Right hindlimb (tissue), 1 donor: ENCODE results near the gene KANK2.

ENCODE experiments used
- DNase-seq: peaks from one replicate; pipeline ENCODE4 v3.0.0-alpha.2; 2018

The KANK2 gene

GRCh38 chr19:11225172-11225571 is 27.8 kb upstream of the KANK2 start:
- DNase-seq: no peak

- no peak for DNase-seq
Observed at GRCh38 chr19:11224429-11224828, 27.1 kb upstream of the KANK2 start.

GRCh38 chr19:11223200-11223599 is 25.9 kb upstream of the KANK2 start:
- DNase-seq: no peak

GRCh38 chr19:11221082-11221598 is 23.8 kb upstream of the KANK2 start:
- no peak for DNase-seq

GRCh38 chr19:11214387-11214786 is 17.0 kb upstream of the KANK2 start:
- DNase-seq: no peak

GRCh38 chr19:11210656-11210928 is 13.2 kb upstream of the KANK2 start:
- DNase-seq: no peak

- DNase-seq: no peak
Observed at GRCh38 chr19:11209839-11210655, 12.7 kb upstream of the KANK2 start.

- no peak for DNase-seq
Observed at GRCh38 chr19:11208561-11209471, 11.5 kb upstream of the KANK2 start.

GRCh38 chr19:11205939-11206570 is 8.7 kb upstream of the KANK2 start:
- no peak for DNase-seq

- DNase-seq: no peak
Observed at GRCh38 chr19:11204943-11205349, 7.6 kb upstream of the KANK2 start.

- no peak for DNase-seq
Observed at GRCh38 chr19:11204076-11204602, 6.8 kb upstream of the KANK2 start.

GRCh38 chr19:11203194-11204075 is 6.1 kb upstream of the KANK2 start:
- DNase-seq: peak; percentile 73

- DNase-seq: no peak
Observed at GRCh38 chr19:11202488-11203193, 5.3 kb upstream of the KANK2 start.

- no peak for DNase-seq
Observed at GRCh38 chr19:11201791-11202190, 4.4 kb upstream of the KANK2 start.

- DNase-seq: no peak
Observed at GRCh38 chr19:11200931-11201330, 3.6 kb upstream of the KANK2 start.

GRCh38 chr19:11200015-11200574 is 2.8 kb upstream of the KANK2 start:
- no peak for DNase-seq

GRCh38 chr19:11199517-11199916 is 2.2 kb upstream of the KANK2 start:
- DNase-seq: no peak

GRCh38 chr19:11198769-11199424 is 1.6 kb upstream of the KANK2 start:
- DNase-seq: no peak

GRCh38 chr19:11198175-11198534 is 810 bp upstream of the KANK2 start:
- DNase-seq: no peak

GRCh38 chr19:11196406-11197287 is 698 bp downstream of the KANK2 start:
- DNase-seq: peak; percentile 78
